ENCODE measurements around the gene ERAP2.
A peak's percentile ranks its signal among the peaks of the same experiment; 100 is the strongest.

ERAP2 gene

GRCh38 chr5:96933764-96934707 lies 57.7 kb downstream of the ERAP2 start:
- DNase-seq = peak; percentile 76

GRCh38 chr5:96934708-96935558 lies 58.6 kb downstream of the ERAP2 start:
- peak; percentile 83 for DNase-seq

GRCh38 chr5:96935559-96936430 lies 59.5 kb downstream of the ERAP2 start, which contains the start of gene LNPEP:
LNPEP (plus strand) TSS chr5:96936080; CDS start chr5:96936156, 76 bp downstream.
- DNase-seq = peak; percentile 90

- no peak for DNase-seq
Observed at GRCh38 chr5:96936431-96937320, 60.4 kb downstream of the ERAP2 start.

GRCh38 chr5:96940586-96940985 lies 64.3 kb downstream of the ERAP2 start:
- no peak for DNase-seq

- no peak for DNase-seq
Observed at GRCh38 chr5:96941140-96941539, 64.8 kb downstream of the ERAP2 start.

- no peak for DNase-seq
Observed at GRCh38 chr5:96942078-96942477, 65.8 kb downstream of the ERAP2 start.

GRCh38 chr5:96942911-96943310 lies 66.6 kb downstream of the ERAP2 start:
- DNase-seq = no peak

- no peak for DNase-seq
Observed at GRCh38 chr5:96943799-96944198, 67.5 kb downstream of the ERAP2 start.

- DNase-seq = no peak
Observed at GRCh38 chr5:96945144-96945897, 69.0 kb downstream of the ERAP2 start.

- no peak for DNase-seq
Observed at GRCh38 chr5:96946381-96946780, 70.1 kb downstream of the ERAP2 start.

GRCh38 chr5:96952118-96952750 lies 75.9 kb downstream of the ERAP2 start:
- DNase-seq = no peak

GRCh38 chr5:96952974-96953730 lies 76.9 kb downstream of the ERAP2 start:
- DNase-seq = peak; percentile 45

- DNase-seq = no peak
Observed at GRCh38 chr5:96957254-96958049, 81.2 kb downstream of the ERAP2 start.

- no peak for DNase-seq
Observed at GRCh38 chr5:96958977-96959376, 82.7 kb downstream of the ERAP2 start.

- DNase-seq = no peak
Observed at GRCh38 chr5:96961053-96961452, 84.8 kb downstream of the ERAP2 start.

- no peak for DNase-seq
Observed at GRCh38 chr5:96962540-96962991, 86.3 kb downstream of the ERAP2 start.

- DNase-seq = no peak
Observed at GRCh38 chr5:96963267-96963666, 87.0 kb downstream of the ERAP2 start.

Data from NCI-H2171 treated with DMSO at 0.1 percent for 48 hours (cell line).